CD4-positive, alpha-beta T cell (primary cell): Measurements from ENCODE around the gene SLCO2A1. TPM values are rescaled to one million over a fixed set of nuclear protein-coding genes. Genes with fewer than 3 reads are reported as not detected.

ENCODE experiments used
- ATAC-seq: fragments of 200-7000 bp; cut with Tn5 transposase; one replicate; pipeline ENCODE4 v1.10.0; 2022; ENCODE audit warnings: mild to moderate bottlenecking; ENCODE audit not compliant: poor library complexity
- CTCF ChIA-PET: fragments of 350-600 bp; sonication (Branson Sonifier 250); formaldehyde crosslinking; loops from one replicate; lab custom pipeline; 2021; ENCODE audit warnings: antibody characterized with exemption, inconsistent platforms; lab: Charles Lee
- POLR2A ChIA-PET: fragments of 350-600 bp; sonication (Branson Sonifier 250); formaldehyde crosslinking; loops from one replicate; lab custom pipeline; 2021; ENCODE audit warnings: antibody characterized with exemption, inconsistent platforms; lab: Charles Lee
- DNase-seq, 14 experiments: peaks; one replicate each; pipeline ENCODE4 v3.0.0-alpha.2; 2013 to 2020; ENCODE audit warnings: mixed read lengths in 2 of 14
- H3K27ac ChIP-seq, 2 donors: one replicate each; pipeline versions ENCODE4 v1.5.1 to v1.7.0; 2013; ENCODE audit warnings: low read length in 2 of 2, low read depth in 1 of 2, mild to moderate bottlenecking in 1 of 2
- H3K27me3 ChIP-seq, 2 experiments: 1 replicate in 1 of 2; 2 replicates in 1 of 2; pipeline versions ENCODE4 v1.6.1 to v1.7.0; 2013; ENCODE audit warnings: low read length in 2 of 2, control low read depth in 1 of 2, mild to moderate bottlenecking in 1 of 2, moderate library complexity in 1 of 2; ENCODE audit not compliant: insufficient read depth in 2 of 2, control insufficient read depth in 1 of 2
- H3K36me3 ChIP-seq: one replicate; pipeline ENCODE4 v1.6.1; 2013; ENCODE audit warnings: low read length, control low read depth; ENCODE audit not compliant: insufficient read depth
- H3K4me1 ChIP-seq: one replicate; pipeline ENCODE4 v1.6.1; 2013; ENCODE audit warnings: low read length, control low read depth; ENCODE audit not compliant: insufficient read depth
- H3K4me3 ChIP-seq: one replicate; pipeline ENCODE4 v1.5.1; 2013; ENCODE audit warnings: mild to moderate bottlenecking, low read length, moderate library complexity
- H3K9me3 ChIP-seq, 2 experiments: 1 replicate in 1 of 2; 2 replicates in 1 of 2; pipeline versions ENCODE4 v1.6.1 to v1.7.0; 2013; ENCODE audit warnings: low read length in 2 of 2, mild to moderate bottlenecking in 2 of 2, control low read depth in 1 of 2, moderate library complexity in 1 of 2; ENCODE audit not compliant: control insufficient read depth in 1 of 2, insufficient read depth in 1 of 2
- H3K27ac Mint-ChIP-seq: one replicate; pipeline ENCODE4 v1.8.0; 2020; ENCODE audit warnings: mixed read lengths
- H3K27me3 Mint-ChIP-seq: one replicate; pipeline ENCODE4 v1.8.0; 2021; ENCODE audit warnings: mixed read lengths
- H3K36me3 Mint-ChIP-seq: one replicate; pipeline ENCODE4 v1.8.0; 2021; ENCODE audit warnings: low read depth, mixed read lengths
- H3K4me1 Mint-ChIP-seq: one replicate; pipeline ENCODE4 v1.8.0; 2021; ENCODE audit warnings: low read depth, mixed read lengths
- H3K4me3 Mint-ChIP-seq: one replicate; pipeline ENCODE4 v1.8.0; 2020; ENCODE audit warnings: mild to moderate bottlenecking, mixed read lengths
- H3K9me3 Mint-ChIP-seq: one replicate; pipeline ENCODE4 v1.8.0; 2020; ENCODE audit warnings: mixed read lengths
- CTCF ChIP-seq: fragments of 200-600 bp; IDR thresholded peaks from one replicate; pipeline ENCODE4 v1.8.0; 2022; ENCODE audit warnings: antibody characterized with exemption, mild to moderate bottlenecking
- intact Hi-C, 2 experiments: fragments of 100-400 bp; cut with DNase I in 1 of 2; cut with micrococcal nuclease in 1 of 2; formaldehyde crosslinking; loops; one replicate each; pipeline versions ENCODE4 v1.15.1 to v1.9.0; 2023 to 2025; cut with DNase I, micrococcal nuclease
- total RNA-seq, 174 experiments: library from RNA in 2 of 174; stranded (reverse) in 2 of 174; gene quantifications; one replicate each; pipeline ENCODE4 v1.2.3 and lab custom pipeline; 2021 to 2026

The SLCO2A1 gene
- total RNA-seq, 2 experiments from 2014 or later = not detected

- Histone ChIP-seq H3K4me1 (no peaks in the 10 kb centered on the region), H3K4me3 (no peak overlapping the region), H3K27ac (no peak overlapping the region), H3K36me3 (no peaks in the 10 kb centered on the region), H3K27me3 (peaks cover 0 to 3% of the 10 kb centered on the region in 2 experiments), H3K9me3 (peaks cover 0 to 3% of the 10 kb centered on the region in 2 experiments)
- Mint-ChIP-seq H3K27me3 (peaks cover 5% of the 10 kb centered on the region), H3K4me1 (no peaks in the 10 kb centered on the region), H3K9me3 (no peaks in the 10 kb centered on the region), H3K27ac (no peak overlapping the region), H3K36me3 (no peaks in the 10 kb centered on the region), H3K4me3 (no peak overlapping the region)
- no peak for TF ChIP-seq CTCF
- intact Hi-C loops = no loop called here
- no peak for ATAC-seq
- no peak for DNase-seq
- CTCF ChIA-PET = no interaction called here
- POLR2A ChIA-PET = no interaction called here
Observed at GRCh38 chr3:133995264-133995663, 34.5 kb downstream of the SLCO2A1 start.

GRCh38 chr3:133994166-133994890, 35.4 kb downstream of the SLCO2A1 start:
- intact Hi-C loops = no loop called here
- Mint-ChIP-seq H3K4me3 (no peak overlapping the region), H3K4me1 (no peaks in the 10 kb centered on the region), H3K27ac (no peak overlapping the region), H3K27me3 (peaks cover 4% of the 10 kb centered on the region), H3K9me3 (no peaks in the 10 kb centered on the region), H3K36me3 (no peaks in the 10 kb centered on the region)
- ChIA-PET CTCF (no interaction called here), POLR2A (no interaction called here)
- Histone ChIP-seq H3K4me1 (no peaks in the 10 kb centered on the region), H3K9me3 (peaks cover 0 to 3% of the 10 kb centered on the region in 2 experiments), H3K4me3 (no peak overlapping the region), H3K27ac (no peak overlapping the region), H3K27me3 (peaks cover 0 to 3% of the 10 kb centered on the region in 2 experiments), H3K36me3 (no peaks in the 10 kb centered on the region)
- no peak for DNase-seq
- no peak for ATAC-seq
- TF ChIP-seq CTCF = no peak

- Mint-ChIP-seq H3K9me3 (no peaks in the 10 kb centered on the region), H3K27me3 (no peaks in the 10 kb centered on the region), H3K36me3 (no peaks in the 10 kb centered on the region), H3K27ac (no peak overlapping the region), H3K4me1 (no peaks in the 10 kb centered on the region), H3K4me3 (no peak overlapping the region)
- intact Hi-C loops = no loop called here
- Histone ChIP-seq H3K36me3 (no peaks in the 10 kb centered on the region), H3K9me3 (peaks cover 0 to 3% of the 10 kb centered on the region in 2 experiments), H3K4me1 (no peaks in the 10 kb centered on the region), H3K27ac (no peak overlapping the region), H3K4me3 (no peak overlapping the region), H3K27me3 (peaks cover 0 to 3% of the 10 kb centered on the region in 2 experiments)
- CTCF ChIA-PET = no interaction called here
- ATAC-seq (no peak), DNase-seq (no peak)
- POLR2A ChIA-PET = interaction anchor here (0.8 kb wide), 1 partner anchor 9 kb away, joined by 3 read pairs; no protein-coding TSS in a partner anchor
- TF ChIP-seq CTCF = no peak
Observed at GRCh38 chr3:133992951-133993620, 36.6 kb downstream of the SLCO2A1 start.
